ENCODE results near the gene PKD1.

The PKD1 gene

GRCh38 chr16:2092866-2093265, 42.8 kb downstream of the PKD1 start (continued):
- TF ChIP-seq ZNF274 (IDR thresholded peaks at IDR 0.05; ENCODE audit: low read length) (no peak), ZNF274 (tag by site-specific recombination; IDR thresholded peaks at IDR 0.05; ENCODE audit: borderline replicate concordance) (no peak), ZNF146 (tag by site-specific recombination; IDR thresholded peaks at IDR 0.05) (no peak), ZNF670 (tag by site-specific recombination; IDR thresholded peaks at IDR 0.05; ENCODE audit: low read depth) (no peak), ZNF660 (tag by site-specific recombination; IDR thresholded peaks at IDR 0.05) (no peak), ZNF449 (tag by site-specific recombination; IDR thresholded peaks at IDR 0.05) (no peak)
- TF ChIP-seq, protein P1, sequence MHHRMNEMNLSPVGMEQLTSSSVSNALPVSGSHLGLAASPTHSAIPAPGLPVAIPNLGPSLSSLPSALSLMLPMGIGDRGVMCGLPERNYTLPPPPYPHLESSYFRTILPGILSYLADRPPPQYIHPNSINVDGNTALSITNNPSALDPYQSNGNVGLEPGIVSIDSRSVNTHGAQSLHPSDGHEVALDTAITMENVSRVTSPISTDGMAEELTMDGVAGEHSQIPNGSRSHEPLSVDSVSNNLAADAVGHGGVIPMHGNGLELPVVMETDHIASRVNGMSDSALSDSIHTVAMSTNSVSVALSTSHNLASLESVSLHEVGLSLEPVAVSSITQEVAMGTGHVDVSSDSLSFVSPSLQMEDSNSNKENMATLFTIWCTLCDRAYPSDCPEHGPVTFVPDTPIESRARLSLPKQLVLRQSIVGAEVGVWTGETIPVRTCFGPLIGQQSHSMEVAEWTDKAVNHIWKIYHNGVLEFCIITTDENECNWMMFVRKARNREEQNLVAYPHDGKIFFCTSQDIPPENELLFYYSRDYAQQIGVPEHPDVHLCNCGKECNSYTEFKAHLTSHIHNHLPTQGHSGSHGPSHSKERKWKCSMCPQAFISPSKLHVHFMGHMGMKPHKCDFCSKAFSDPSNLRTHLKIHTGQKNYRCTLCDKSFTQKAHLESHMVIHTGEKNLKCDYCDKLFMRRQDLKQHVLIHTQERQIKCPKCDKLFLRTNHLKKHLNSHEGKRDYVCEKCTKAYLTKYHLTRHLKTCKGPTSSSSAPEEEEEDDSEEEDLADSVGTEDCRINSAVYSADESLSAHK (tag by site-specific recombination; IDR thresholded peaks at IDR 0.05): no peak

DNA sequence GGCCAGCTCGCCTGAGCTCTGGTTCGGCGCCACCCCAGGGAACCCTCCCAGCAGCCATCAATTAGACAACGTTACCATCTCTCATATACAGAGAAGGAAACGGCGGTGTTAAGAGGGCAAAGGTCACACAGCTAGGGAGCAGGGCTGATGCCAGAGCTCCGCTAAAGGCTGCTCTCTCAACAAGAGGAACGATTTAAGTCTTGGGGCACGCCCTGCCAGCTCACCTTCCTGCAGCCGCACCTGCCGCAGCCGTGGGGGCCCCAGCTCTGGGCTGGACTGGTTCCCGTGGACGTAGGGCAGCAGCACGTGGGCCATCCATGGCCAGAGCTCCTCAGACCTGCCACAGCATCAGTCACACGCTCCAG, 43.5 kb downstream of the PKD1 start:
- Histone ChIP-seq H3K36me3 (ENCODE audit: control insufficient read depth in 2 of 2, insufficient read depth in 1 of 2, low read length in 2 of 2) (peaks cover 0 to 87% of the 10 kb centered on the region in 2 experiments; a peak in 1 of 3 replicates), H3K4me1 (ENCODE audit: control insufficient read depth, insufficient read depth, low read length) (no peaks in the 10 kb centered on the region), H3K9me3 (ENCODE audit: control insufficient read depth, insufficient read depth, low read depth, low read length) (no peaks in the 10 kb centered on the region), H3K4me3 (ENCODE audit: low read depth, low read length) (no peak overlapping the region), H3K27ac (ENCODE audit: extremely low read depth, low read depth, low read length) (no peak overlapping the region)
- POLR2A ChIA-PET: no interaction called here
- CTCF ChIA-PET: no interaction called here
- TF ChIP-seq SALL2 (tag by site-specific recombination; IDR thresholded peaks at IDR 0.05; ENCODE audit: borderline replicate concordance) (no peak), ZNF544 (tag by site-specific recombination; IDR thresholded peaks at IDR 0.05) (no peak), PRDM10 (tag by site-specific recombination; IDR thresholded peaks at IDR 0.05) (no peak), ZFP3 (tag by site-specific recombination; IDR thresholded peaks at IDR 0.05; ENCODE audit: low read depth) (no peak), ZNF433 (tag by site-specific recombination; IDR thresholded peaks at IDR 0.05; ENCODE audit: low read depth) (no peak), ZNF394 (tag by site-specific recombination; IDR thresholded peaks at IDR 0.05; ENCODE audit: borderline replicate concordance) (no peak), KLF1 (tag by site-specific recombination; IDR thresholded peaks at IDR 0.05) (no peak), GLI4 (tag by site-specific recombination; IDR thresholded peaks at IDR 0.05) (no peak), IKZF3 (tag by site-specific recombination; IDR thresholded peaks at IDR 0.05) (no peak), KLF9 (tag by site-specific recombination; IDR thresholded peaks at IDR 0.05; ENCODE audit: low read depth) (no peak), ZNF112 (tag by site-specific recombination; IDR thresholded peaks at IDR 0.05) (no peak)
- TF ChIP-seq, protein P2, sequence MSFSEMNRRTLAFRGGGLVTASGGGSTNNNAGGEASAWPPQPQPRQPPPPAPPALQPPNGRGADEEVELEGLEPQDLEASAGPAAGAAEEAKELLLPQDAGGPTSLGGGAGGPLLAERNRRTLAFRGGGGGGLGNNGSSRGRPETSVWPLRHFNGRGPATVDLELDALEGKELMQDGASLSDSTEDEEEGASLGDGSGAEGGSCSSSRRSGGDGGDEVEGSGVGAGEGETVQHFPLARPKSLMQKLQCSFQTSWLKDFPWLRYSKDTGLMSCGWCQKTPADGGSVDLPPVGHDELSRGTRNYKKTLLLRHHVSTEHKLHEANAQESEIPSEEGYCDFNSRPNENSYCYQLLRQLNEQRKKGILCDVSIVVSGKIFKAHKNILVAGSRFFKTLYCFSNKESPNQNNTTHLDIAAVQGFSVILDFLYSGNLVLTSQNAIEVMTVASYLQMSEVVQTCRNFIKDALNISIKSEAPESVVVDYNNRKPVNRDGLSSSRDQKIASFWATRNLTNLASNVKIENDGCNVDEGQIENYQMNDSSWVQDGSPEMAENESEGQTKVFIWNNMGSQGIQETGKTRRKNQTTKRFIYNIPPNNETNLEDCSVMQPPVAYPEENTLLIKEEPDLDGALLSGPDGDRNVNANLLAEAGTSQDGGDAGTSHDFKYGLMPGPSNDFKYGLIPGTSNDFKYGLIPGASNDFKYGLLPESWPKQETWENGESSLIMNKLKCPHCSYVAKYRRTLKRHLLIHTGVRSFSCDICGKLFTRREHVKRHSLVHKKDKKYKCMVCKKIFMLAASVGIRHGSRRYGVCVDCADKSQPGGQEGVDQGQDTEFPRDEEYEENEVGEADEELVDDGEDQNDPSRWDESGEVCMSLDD (tag by site-specific recombination; IDR thresholded peaks at IDR 0.05): no peak
